Left lobe of liver (tissue), 2 donors: Measurements from ENCODE around the gene ADPRS. TPM values are rescaled to one million over a fixed set of nuclear protein-coding genes. Genes with fewer than 3 reads are reported as not detected.

Experiments used
- ATAC-seq: fragments of 200-7000 bp; cut with Tn5 transposase; one replicate; pipeline ENCODE4 v1.9.1; 2020; ENCODE audit warnings: mild to moderate bottlenecking, moderate library complexity
- DNase-seq: peaks from one replicate; pipeline ENCODE4 v3.0.0-alpha.2; 2020; ENCODE audit warnings: low spot score
- total RNA-seq: library from RNA; stranded (reverse); gene quantifications from one replicate; pipeline ENCODE4 v1.2.1, GENCODE V29; 2021
- donor health status: DM: no; HTN: no; CAD: no; lungs with moderate emphysema.
- donor health status: DM: no; HTN: yes; CAD: no.

ADPRS gene
- 9.0 TPM for total RNA-seq

GRCh38 chr1:36088577-36089392 is at the start of gene ADPRS:
Gene ADPRS, plus strand, starts transcription at chr1:36088892. Its CDS starts 13 bp downstream, at chr1:36088905.
- DNase-seq: peak; percentile 91

GRCh38 chr1:36040238-36040637 is 48.5 kb upstream of the ADPRS start:
- DNase-seq (no peak), ATAC-seq (peak; percentile 83)

More at GRCh38 chr1:36088577-36089392, at the start of gene ADPRS:
- peak; percentile 96 for ATAC-seq

- ATAC-seq (no peak), DNase-seq (no peak)
Measured at GRCh38 chr1:36051821-36052220, 36.9 kb upstream of the ADPRS start.

- ATAC-seq (no peak), DNase-seq (no peak)
Measured at GRCh38 chr1:36053978-36054377, 34.7 kb upstream of the ADPRS start.

- DNase-seq: no peak
- ATAC-seq: no peak
Measured at GRCh38 chr1:36055706-36056105, 33.0 kb upstream of the ADPRS start.

- DNase-seq (no peak), ATAC-seq (no peak)
Measured at GRCh38 chr1:36062315-36062714, 26.4 kb upstream of the ADPRS start.

- no peak for ATAC-seq
- no peak for DNase-seq
Measured at GRCh38 chr1:36067871-36068270, 20.8 kb upstream of the ADPRS start.

- ATAC-seq: no peak
- DNase-seq: no peak
Measured at GRCh38 chr1:36068866-36069265, 19.8 kb upstream of the ADPRS start.

GRCh38 chr1:36070349-36070748 is 18.3 kb upstream of the ADPRS start:
- no peak for DNase-seq
- ATAC-seq: no peak

- no peak for ATAC-seq
- no peak for DNase-seq
Measured at GRCh38 chr1:36076979-36077573, 11.6 kb upstream of the ADPRS start.

- ATAC-seq: no peak
- no peak for DNase-seq
Measured at GRCh38 chr1:36080236-36080635, 8.5 kb upstream of the ADPRS start.

- no peak for DNase-seq
- ATAC-seq: no peak
Measured at GRCh38 chr1:36080801-36081200, 7.9 kb upstream of the ADPRS start.

GRCh38 chr1:36081926-36082485 is 6.7 kb upstream of the ADPRS start:
- peak; percentile 21 for DNase-seq
- no peak for ATAC-seq

- no peak for ATAC-seq
- peak; percentile 16 for DNase-seq
Measured at GRCh38 chr1:36083219-36083618, 5.5 kb upstream of the ADPRS start.

- DNase-seq: peak; percentile 48
- ATAC-seq: no peak
Measured at GRCh38 chr1:36083635-36084496, 4.8 kb upstream of the ADPRS start, which contains the start of gene TEKT2. Gene TEKT2, plus strand, starts transcription at chr1:36084094. Its CDS starts 828 bp downstream, at chr1:36084922.

- DNase-seq (peak; percentile 46), ATAC-seq (no peak)
Measured at GRCh38 chr1:36084497-36085115, 4.1 kb upstream of the ADPRS start.

GRCh38 chr1:36085126-36085525 is 3.6 kb upstream of the ADPRS start:
- ATAC-seq (no peak), DNase-seq (peak; percentile 40)

GRCh38 chr1:36085686-36086526 is 2.8 kb upstream of the ADPRS start:
- DNase-seq (peak; percentile 38), ATAC-seq (no peak)

GRCh38 chr1:36086529-36087232 is 2.0 kb upstream of the ADPRS start:
- DNase-seq: peak; percentile 41
- ATAC-seq: no peak
